ENCODE data around the gene USP11.

DNA sequence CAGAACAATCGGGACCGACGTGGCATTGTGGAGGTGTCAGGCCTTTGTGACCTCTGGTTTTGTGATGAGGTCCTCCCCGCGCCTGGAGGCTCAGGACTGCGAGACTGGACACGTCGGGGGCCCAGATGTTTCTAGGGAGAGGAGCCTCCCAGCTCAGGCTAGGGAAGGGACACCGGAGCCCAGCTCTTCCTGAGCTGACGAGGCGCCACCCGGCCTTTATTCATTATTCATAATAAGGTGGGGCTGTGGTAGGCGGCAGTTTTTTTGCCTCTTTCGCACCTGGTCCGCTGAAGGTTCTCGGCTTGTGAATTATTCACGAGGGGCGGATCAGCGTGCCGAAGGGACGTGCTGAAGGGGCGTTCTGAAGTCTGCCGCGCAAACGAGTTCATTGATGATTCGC, 41.5 kb upstream of the USP11 start:
- TF ChIP-seq POLR2A (IDR thresholded peaks at IDR 0.05; ENCODE audit: low read depth), result no peak
- TF ChIP-seq, protein P1, sequence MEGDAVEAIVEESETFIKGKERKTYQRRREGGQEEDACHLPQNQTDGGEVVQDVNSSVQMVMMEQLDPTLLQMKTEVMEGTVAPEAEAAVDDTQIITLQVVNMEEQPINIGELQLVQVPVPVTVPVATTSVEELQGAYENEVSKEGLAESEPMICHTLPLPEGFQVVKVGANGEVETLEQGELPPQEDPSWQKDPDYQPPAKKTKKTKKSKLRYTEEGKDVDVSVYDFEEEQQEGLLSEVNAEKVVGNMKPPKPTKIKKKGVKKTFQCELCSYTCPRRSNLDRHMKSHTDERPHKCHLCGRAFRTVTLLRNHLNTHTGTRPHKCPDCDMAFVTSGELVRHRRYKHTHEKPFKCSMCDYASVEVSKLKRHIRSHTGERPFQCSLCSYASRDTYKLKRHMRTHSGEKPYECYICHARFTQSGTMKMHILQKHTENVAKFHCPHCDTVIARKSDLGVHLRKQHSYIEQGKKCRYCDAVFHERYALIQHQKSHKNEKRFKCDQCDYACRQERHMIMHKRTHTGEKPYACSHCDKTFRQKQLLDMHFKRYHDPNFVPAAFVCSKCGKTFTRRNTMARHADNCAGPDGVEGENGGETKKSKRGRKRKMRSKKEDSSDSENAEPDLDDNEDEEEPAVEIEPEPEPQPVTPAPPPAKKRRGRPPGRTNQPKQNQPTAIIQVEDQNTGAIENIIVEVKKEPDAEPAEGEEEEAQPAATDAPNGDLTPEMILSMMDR (IDR thresholded peaks at IDR 0.05), result no peak
- TF ChIP-seq EP300 (IDR thresholded peaks at IDR 0.05), result no peak
- no peak for TF ChIP-seq POLR2AphosphoS5 (IDR thresholded peaks at IDR 0.05)
